ENCODE data around the gene SPOCD1.

SPOCD1 gene

GRCh38 chr1:31815752-31816500, at the start of gene SPOCD1:
Gene SPOCD1, minus strand, starts transcription at chr1:31816022. Its CDS starts 689 bp downstream, at chr1:31815333.
- DNase-seq: no peak

GRCh38 chr1:31862071-31862470, 46.2 kb upstream of the SPOCD1 start:
- DNase-seq: no peak

- no peak for DNase-seq
These were observed 45.5 kb upstream of the SPOCD1 start for GRCh38 chr1:31861346-31861745.

- DNase-seq: no peak
These were observed 44.8 kb upstream of the SPOCD1 start for GRCh38 chr1:31860581-31860980.

- DNase-seq: no peak
These were observed 43.9 kb upstream of the SPOCD1 start for GRCh38 chr1:31859719-31860118.

GRCh38 chr1:31859044-31859443, 43.2 kb upstream of the SPOCD1 start:
- no peak for DNase-seq

- peak; percentile 95 for DNase-seq
These were observed 42.0 kb upstream of the SPOCD1 start for GRCh38 chr1:31857863-31858262.

- no peak for DNase-seq
These were observed 40.3 kb upstream of the SPOCD1 start for GRCh38 chr1:31856140-31856539.

GRCh38 chr1:31855038-31855845, 39.4 kb upstream of the SPOCD1 start:
- peak; percentile 28 for DNase-seq

GRCh38 chr1:31849653-31850052, 33.8 kb upstream of the SPOCD1 start:
- DNase-seq: no peak

- DNase-seq: peak; percentile 97
These were observed 32.6 kb upstream of the SPOCD1 start for GRCh38 chr1:31848381-31848897.

- DNase-seq: no peak
These were observed 30.7 kb upstream of the SPOCD1 start for GRCh38 chr1:31846484-31846883.

GRCh38 chr1:31843506-31843905, 27.7 kb upstream of the SPOCD1 start:
- peak; percentile 92 for DNase-seq

GRCh38 chr1:31839662-31840343, 24.0 kb upstream of the SPOCD1 start:
- DNase-seq: no peak

- DNase-seq: no peak
These were observed 21.8 kb upstream of the SPOCD1 start for GRCh38 chr1:31837451-31838158.

GRCh38 chr1:31836638-31837037, 20.8 kb upstream of the SPOCD1 start:
- no peak for DNase-seq

- no peak for DNase-seq
These were observed 19.6 kb upstream of the SPOCD1 start for GRCh38 chr1:31835415-31835814.

GRCh38 chr1:31834501-31834900, 18.7 kb upstream of the SPOCD1 start:
- DNase-seq: no peak

- no peak for DNase-seq
These were observed 15.9 kb upstream of the SPOCD1 start for GRCh38 chr1:31831397-31832378.

- peak; percentile 80 for DNase-seq
These were observed 14.7 kb upstream of the SPOCD1 start for GRCh38 chr1:31830511-31830910.

- no peak for DNase-seq
These were observed 14.2 kb upstream of the SPOCD1 start for GRCh38 chr1:31830065-31830464.

Data from DMS79 treated with DMSO at 0.1 percent for 48 hours (cell line).